Epidermal melanocyte (primary cell): Measurements from ENCODE around the gene EAF1.
"Not testable (repeated sequence)": the region's sequence is repeated elsewhere in the genome, so short reads cannot be mapped to it uniquely, and the experiment has no call there.

ENCODE experiments used
- DNase-seq: peaks from one replicate; pipeline ENCODE4 v3.0.0; 2011; ENCODE audit warnings: low spot score; ENCODE audit not compliant: insufficient read length

Gene EAF1

DNA sequence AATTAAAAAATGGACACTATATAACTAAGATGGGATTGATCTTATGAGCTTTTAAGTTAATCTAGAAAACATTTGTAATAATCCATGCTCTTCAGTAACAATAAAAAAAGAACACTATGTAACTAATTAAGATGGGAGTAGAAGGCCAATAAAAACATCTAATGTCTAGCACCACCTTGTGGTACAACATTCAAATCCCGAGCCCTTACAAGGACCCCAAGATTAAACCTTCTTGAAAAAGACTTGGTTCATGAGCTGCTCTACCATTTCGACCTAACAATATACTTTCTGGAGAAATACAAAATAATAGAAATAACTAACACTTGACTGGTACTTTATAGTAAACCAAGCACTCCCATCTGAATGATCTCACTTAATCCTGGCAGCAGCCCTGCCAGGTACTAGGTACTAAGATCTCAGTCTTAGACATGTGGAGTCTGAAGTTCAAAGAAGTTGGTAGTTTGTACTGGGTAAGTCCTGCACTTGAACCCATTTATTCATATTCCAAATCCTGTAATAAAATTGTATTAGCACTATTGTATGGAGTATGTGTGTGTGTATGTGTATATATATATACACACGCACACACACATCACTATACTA lies 21.8 kb upstream of the EAF1 start:
- no peak for DNase-seq

DNA sequence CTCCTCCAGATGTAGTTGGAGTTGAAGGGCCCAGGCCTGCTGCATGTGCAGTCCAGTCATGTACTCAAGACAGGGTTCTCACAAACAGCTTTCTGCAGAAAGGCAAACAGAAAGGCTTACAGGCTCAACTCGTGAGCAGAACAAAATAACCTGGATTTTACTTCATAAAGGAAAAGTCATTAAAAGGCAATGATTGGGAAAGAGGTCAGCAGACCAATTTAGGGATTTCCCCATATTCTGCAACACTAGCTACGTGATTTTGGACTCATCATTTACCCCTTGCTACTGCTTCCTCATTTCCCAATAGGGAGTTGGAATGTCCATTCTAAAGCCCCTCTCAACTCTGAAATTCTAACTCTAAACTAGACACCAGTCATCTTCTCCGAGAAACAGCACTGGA lies 18.2 kb upstream of the EAF1 start:
- no peak for DNase-seq

DNA sequence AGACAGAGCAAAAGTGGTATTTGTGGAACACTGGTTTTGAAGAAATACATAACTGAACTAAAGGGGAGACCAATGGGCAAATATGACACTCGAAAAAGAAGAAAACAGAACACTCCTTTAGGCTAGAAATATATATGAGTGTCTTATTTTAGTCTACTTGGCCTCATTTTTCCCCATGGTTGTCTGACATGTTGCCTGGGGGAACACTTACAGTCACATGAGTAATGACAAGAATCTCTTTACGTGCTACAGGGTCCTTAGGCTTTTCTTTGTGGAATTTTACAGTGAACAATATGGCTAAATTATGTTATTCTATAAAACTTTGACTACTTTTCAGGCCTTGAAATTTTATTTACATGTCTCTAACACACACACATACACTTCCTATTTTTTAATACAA lies 17.6 kb upstream of the EAF1 start:
- no peak for DNase-seq

DNA sequence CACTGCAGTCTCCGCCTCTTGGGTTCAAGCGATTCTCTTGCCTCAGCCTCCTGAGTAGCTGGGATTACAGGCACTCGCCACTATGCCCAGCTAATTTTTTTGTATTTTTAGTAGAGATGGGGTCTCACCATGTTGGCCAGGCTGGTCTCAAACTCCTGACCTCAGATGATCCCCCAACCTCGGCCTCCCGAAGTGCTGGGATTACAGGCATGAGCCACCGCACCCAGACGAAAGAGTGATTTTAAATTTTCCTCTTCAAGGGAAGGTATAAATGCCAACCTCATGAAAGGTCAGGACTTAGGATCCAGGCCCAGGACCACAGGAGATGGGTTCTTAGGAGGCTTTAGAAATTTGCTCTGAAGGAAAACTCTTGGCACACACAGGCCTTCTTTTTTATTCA lies 16.4 kb upstream of the EAF1 start:
- DNase-seq, result not testable (repeated sequence)

DNA sequence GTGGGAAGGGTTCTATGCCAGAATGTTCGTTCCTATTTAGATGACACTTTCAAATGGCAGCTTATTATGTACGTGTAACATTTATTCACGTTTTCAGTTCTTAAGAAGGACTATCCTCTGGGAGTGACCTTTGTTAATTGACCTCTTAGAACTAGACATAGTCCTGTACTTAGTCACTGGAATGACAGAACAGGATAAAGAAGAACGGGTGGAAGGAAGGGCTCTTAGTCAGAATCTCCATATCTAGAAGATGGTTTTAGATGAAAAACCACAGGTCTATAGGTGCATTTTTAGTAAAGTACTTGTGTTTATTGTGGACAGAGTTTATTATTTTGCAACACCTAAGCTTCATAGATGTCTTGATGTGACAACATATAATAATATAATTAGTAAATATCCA lies 6.5 kb upstream of the EAF1 start:
- no peak for DNase-seq

DNA sequence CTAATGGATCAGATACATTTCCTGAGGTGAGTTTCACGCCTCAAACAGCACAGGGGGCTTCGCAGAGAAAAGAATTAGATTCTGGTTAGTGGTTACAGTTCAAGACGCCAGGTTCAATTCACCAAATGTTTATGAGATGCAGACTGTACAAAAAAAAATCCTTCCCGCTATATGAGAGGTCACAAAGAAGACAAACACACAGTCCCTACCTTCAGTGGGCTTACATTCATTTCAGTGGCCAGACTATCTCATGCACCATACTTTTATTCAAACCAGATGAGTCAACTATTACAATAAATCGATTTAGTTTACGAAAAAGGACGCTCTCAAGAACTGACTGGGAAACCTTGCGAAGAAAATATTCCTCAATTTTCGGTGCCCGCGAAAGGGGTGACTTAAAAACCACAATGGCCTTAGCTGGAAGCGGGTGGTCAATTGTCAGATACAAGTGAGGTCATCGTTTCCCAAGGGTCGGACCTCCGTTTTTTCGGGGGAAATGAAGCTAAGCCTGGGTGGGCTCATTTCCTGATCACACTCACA lies 749 bp upstream of the EAF1 start:
- DNase-seq, result no peak

DNA sequence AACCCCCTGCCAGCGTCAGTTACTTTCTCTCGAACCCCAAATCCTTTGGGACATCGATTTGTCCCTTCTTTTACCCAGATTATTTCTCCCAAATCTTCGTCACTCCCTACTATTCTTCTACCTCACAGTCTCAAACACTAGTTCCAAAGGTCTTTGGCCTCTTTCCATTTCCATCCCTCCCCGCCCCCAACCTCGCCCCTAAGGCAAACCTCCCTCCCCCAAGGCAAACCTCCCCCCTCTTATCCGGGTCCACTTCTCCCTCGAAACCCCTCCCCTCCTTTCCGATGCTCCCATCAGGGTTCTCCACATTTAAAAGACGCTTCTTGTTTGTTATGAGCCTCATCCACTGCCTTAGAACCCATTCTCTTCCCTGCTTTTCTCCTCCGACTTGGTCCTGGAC lies 583 bp downstream of the EAF1 start:
- DNase-seq, result no peak

DNA sequence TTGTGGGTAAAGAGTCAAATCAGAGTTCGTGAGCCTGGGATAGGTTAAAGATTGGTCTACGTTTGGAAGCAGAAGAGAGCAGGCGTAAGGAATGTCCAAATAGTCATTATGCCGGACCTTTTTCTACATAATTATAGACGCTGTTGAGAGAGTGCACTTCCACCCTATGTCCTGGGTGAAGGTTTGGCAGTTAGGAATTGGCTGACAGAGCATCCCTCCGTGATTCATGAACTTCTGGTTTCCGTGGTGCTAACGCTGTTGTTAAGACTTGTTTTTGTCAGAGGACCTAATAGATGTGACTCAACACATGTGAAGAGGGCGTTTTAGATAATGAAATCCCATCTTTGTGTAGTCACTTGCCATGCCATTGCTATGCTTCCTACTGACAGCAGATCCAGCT lies 1.1 kb downstream of the EAF1 start:
- no peak for DNase-seq

DNA sequence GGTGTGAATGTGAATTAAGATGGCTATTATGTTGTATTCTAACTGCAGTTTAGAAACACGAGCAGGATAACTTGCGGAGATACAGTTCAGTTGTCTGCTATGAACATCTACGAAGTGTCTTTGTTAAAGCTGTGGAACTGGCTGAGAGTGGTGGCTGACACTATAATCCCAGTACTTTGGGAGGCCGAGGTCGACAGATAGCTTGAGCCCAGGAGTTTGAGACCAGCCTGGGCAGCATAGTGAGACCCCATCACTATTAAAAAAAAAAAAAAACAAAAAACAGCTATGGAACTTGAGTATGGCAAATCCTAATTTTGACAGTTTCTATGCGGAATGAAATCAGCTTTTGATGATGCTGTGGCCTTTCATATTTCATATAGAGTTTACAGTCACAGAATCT lies 1.7 kb downstream of the EAF1 start:
- DNase-seq, result no peak

DNA sequence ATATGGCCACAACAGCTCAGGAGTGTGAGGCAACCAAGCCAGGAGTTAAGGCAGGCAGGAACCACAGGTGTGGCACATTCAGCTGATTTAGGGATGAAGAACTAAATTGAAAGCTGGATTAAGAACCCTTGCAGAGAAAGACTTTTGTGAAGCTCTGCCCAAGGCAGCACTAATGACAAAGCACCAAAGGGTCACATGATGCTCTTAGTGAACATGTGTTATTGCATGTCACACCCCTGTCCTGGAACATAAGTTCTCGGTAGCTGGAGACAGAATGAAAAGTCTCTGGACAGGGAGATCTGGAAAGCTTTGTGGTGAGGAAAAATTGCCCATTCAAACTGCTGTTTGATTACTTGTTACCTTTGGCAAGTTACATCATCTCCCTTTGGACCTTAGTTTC lies 3.2 kb downstream of the EAF1 start:
- DNase-seq, result no peak

DNA sequence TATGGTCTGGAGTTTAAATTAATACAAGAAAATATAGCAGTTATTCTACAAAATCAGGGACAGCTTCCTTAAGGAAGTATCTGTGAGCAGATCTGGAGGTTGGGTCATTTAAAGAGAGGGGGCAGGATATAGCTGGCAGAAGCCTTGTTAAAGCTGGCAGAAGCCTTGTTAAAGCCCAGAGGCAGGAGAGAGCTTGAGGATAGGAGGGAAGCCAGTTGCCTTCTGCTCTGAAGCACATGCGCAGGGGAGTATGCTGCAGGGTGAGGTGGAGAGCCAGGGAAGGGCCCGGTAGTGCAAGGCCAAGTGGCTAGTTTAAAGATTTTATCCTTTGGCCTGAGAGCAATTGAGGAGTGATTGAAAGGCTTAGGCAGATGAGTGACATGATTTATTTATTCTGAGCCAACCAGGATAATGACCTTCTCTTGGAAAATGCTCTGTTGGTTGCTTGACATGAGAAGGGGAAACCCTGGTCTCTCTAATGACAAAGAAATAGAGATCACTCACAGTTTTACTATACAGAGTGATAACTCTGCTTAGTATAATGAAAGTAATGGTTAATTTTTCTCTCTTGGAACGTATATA lies 3.9 kb downstream of the EAF1 start:
- no peak for DNase-seq

DNA sequence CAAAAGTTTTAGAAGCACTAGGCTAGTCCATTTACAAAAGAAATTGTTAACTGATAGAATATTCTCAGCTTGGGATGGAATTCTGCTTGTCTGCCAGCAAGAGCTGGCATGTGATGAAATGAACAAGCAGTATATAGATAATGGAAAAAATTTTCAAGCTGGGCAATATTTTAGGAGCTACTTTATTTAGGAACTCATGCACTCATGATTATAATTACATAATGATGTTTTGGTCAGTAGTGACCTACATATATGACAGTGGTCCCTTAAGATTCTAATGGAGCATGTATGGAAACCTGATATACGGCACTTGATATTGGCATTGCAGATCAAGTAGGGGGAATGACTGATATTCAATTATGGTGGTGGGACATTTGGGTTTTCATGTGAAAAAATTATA lies 6.1 kb downstream of the EAF1 start:
- no peak for DNase-seq

DNA sequence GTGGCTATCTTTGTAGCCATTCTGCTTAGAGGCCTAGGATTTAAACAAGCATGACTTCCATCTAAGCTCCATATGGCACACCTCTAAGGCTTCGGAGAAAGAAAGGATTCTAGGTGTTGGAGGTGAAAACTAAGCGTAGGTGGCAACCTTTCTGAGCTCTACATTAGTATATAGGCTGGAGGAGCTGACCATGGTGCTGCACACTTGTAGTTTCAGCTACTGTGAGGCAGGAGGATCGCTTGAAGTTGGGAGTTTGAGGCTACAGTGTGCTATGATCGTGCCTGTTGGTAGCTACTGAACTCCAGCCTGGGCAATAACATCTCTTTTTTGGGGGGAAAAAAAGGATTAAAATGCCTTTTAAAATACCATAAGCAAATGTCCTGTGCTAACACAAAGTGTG lies 7.4 kb downstream of the EAF1 start:
- DNase-seq, result no peak

DNA sequence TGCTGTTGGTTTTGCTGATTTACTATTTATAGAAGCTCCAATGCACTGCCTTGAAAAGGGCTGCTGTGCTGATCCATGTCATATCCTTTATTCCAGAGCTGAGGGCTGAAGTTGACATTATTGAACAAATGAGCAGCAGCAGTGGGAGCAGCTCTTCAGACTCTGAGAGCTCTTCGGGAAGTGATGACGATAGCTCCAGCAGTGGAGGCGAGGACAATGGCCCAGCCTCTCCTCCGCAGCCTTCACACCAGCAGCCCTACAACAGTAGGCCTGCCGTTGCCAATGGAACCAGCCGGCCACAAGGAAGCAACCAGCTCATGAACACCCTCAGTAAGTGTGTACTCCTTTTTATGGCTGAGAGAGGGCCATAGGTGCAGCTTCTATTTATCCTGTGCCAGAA lies 8.8 kb downstream of the EAF1 start:
- DNase-seq, result no peak

DNA sequence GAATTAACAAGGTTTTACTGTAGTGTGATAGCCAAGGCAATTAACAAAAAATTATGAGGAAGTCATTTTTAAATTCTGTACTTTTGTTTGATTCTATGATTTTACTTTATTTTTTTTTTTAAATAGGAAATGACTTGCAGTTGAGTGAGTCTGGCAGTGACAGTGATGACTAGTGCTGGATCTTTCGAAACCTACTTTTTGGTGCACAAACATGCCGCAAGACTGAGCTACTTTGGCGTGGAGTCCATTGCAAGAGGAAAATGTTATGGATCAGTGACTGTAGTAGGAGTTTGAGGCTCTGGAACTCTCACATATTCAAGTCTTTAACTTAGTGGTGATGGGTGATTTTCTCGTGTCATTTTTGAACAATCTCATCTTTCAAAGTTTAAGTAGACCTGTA lies 11.6 kb downstream of the EAF1 start:
- no peak for DNase-seq

DNA sequence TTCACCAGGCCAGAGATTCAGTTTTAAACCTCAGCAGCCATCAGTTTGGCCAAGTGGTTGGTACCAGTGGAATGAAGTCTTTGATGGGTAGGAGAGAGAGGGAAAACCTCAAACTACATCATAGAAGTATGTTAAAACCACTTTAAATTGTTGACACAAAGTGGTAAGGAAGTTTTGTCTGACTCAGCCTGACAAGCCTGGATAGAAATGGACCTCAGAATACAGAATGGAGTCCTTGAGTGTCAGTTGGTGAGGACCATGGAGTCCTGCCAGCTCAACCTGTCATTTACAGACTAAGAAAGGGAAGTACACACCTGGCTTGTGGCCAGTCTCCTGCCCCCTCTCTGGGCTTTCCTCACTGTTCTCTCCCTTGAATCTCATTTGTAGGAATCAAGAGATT lies 12.1 kb downstream of the EAF1 start:
- no peak for DNase-seq

DNA sequence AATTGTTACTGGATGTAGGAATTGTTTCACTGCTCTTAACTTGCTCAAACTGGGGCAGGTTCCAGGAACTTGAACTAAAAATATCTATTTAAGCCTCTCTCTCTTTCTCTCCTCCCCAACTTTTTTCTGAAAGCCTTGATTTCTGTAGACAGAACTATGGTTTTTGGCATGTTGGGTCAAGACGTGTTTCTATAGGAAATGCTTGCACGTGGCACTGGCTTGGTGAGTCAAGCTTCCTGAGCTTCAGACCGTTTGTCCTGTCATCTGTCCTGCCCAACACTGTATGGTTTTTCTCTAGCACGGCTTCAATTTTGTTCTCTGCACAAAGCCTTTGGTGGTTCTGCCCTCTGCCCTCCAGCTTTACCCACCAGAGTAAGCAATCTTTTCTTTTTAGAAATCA lies 13.5 kb downstream of the EAF1 start:
- DNase-seq, result no peak

DNA sequence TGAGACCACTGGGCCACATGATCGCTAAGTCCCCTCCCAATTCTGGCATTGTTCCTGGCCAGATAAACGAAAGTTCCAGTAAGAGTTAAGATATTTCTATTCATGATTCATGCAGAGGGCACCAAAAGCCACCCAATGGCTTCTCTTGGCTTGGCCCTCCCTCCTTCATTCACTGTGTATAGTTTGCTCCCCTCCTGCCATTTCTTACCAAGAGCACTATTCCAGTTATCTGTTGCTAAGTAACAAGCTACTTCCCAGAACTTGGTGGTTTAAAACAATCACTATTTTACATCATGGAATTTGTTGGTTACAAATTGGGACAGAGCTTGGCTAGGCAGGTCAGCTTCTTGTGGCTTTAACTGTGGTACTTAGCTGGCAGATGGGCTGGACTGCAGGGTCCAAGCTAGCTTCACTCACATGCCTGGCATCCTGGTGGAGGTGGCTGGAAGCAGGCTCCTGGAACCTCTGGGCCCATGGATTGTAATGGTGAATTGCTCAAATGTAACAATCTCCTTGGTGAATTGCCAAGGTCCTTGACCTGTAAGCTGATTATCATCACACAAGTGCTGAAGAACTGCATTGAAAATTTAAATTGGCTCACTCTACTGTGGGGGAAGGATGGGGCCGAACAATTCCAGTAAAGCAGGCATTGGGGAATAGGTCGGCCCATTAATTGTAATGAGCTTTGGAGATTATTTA lies 16.6 kb downstream of the EAF1 start:
- no peak for DNase-seq

DNA sequence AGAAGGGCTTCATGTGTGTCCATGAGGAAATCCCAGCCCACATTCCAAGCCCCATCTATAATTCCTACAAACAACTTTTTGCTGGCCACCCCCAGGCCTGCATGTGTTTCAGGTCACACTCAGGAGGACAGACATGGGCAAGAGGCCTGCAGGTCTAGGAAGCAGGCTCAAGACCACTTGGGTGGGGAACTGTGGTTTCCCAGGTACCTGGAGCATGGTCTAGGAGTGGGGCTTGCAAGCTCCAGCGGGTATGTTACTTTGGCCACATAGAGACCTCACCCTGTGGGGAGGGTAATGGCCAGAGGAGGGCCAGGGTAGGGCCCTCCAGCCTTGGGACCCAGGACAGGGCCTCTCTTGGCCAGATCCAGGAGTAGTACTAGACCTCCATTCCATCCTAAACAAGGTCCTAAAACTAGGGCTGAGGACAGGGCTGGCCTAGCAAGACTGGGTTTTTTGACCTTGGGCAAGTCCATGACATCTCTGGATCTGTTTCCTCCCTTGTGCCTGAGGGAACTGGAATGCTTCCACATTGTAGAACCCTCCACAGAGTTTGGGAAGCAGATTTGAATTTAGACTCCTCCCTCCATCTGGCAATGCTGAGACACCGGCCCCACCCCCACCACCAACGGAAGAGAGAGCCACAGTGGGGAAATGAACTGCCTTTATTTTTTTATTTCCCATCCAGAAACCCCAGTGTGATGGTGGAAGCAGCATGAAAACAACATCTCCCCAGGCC lies 22.3 kb downstream of the EAF1 start:
- DNase-seq, result no peak

DNA sequence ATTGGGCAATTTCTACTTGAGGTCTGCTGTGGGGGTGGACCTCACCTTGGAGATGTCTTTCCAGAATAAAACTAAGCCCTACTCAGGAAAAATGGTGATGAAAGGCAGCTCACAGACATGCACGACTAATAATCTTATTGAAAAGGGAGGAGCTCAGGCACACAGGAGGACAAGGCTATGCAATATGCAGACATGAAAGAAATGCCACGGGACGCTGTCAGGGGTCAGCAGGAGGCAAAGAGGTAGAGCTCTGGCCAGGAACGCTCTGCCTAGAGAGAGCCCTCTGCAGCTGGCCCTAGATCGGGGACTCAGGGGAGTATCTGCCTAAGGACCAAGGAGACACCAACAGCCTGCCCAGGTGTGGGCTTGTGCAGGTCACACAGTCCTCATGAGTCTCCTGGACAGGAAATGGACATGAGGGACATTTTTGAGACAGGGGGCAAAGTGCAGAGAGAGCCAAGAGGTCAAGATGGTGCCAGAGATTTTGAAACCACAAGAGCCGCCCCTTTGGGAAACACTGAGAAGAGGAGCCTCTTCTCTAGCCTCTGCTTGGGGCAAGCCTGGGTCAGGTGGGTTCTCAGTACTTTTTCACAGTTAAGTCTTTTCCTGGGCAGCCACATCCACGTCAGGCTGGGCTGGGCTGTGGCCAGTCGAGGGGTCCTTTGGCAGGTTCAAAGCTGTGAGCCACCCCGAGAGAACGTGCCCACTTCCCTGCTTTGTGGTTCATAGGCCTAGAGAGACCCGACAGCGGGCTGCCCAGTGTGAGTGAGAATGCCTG lies 23.2 kb downstream of the EAF1 start:
- no peak for DNase-seq
